Smooth muscle cell (in vitro differentiated cells): ENCODE measurements around the gene TARS1. TPM values are rescaled to one million over a fixed set of nuclear protein-coding genes. Genes with fewer than 3 reads are reported as not detected.

ENCODE experiments used
- DNase-seq: peaks from one replicate; lab custom pipeline; 2025; ENCODE audit not compliant: unreplicated experiment; lab: John Stamatoyannopoulos, UW
- H2AFZ ChIP-seq: fragments of 200-600 bp; sonication (generic); 2 replicates; pipeline ENCODE4 v1.6.0; 2016; ENCODE audit warnings: antibody characterized with exemption, low read depth, mild to moderate bottlenecking
- H3F3A ChIP-seq: fragments of 200-600 bp; sonication (generic); 2 replicates; pipeline ENCODE4 v1.6.0; 2017; ENCODE audit warnings: antibody characterized with exemption, low read depth
- H3K27ac ChIP-seq: fragments of 200-600 bp; sonication (generic); 2 replicates; pipeline ENCODE4 v1.5.1; 2016; ENCODE audit warnings: low read depth, mild to moderate bottlenecking
- H3K27me3 ChIP-seq: fragments of 200-600 bp; sonication (generic); 2 replicates; pipeline ENCODE4 v1.6.1; 2016; ENCODE audit warnings: low read depth, mild to moderate bottlenecking
- H3K36me3 ChIP-seq: fragments of 200-600 bp; sonication (generic); 2 replicates; pipeline ENCODE4 v1.5.1; 2016; ENCODE audit warnings: low read depth
- H3K4me1 ChIP-seq: fragments of 200-600 bp; sonication (generic); 2 replicates; pipeline ENCODE4 v1.5.1; 2016; ENCODE audit warnings: low read depth
- H3K4me2 ChIP-seq: fragments of 200-600 bp; sonication (generic); 2 replicates; pipeline ENCODE4 v1.6.0; 2016; ENCODE audit warnings: mild to moderate bottlenecking
- H3K4me3 ChIP-seq: fragments of 200-600 bp; sonication (generic); 2 replicates; pipeline ENCODE4 v1.5.1; 2016; ENCODE audit warnings: mild to moderate bottlenecking
- H3K79me2 ChIP-seq: fragments of 200-600 bp; sonication (generic); 2 replicates; pipeline ENCODE4 v1.6.0; 2016; ENCODE audit warnings: low read depth, mild to moderate bottlenecking
- H3K9ac ChIP-seq: fragments of 200-600 bp; sonication (generic); 2 replicates; pipeline ENCODE4 v1.6.0; 2016; ENCODE audit warnings: low read depth
- H3K9me3 ChIP-seq: fragments of 200-600 bp; sonication (generic); replicated peaks from 2 replicates; pipeline ENCODE4 v1.5.1; 2016; ENCODE audit warnings: low read depth
- H4K20me1 ChIP-seq: fragments of 200-600 bp; sonication (generic); 2 replicates; pipeline ENCODE4 v1.6.0; 2016; ENCODE audit warnings: low read depth
- CTCF ChIP-seq: fragments of 200-600 bp; sonication (generic); IDR thresholded peaks from 2 replicates; pipeline ENCODE4 v1.5.1; 2017; ENCODE audit warnings: borderline replicate concordance, mild to moderate bottlenecking, antibody characterized with exemption; ENCODE audit not compliant: insufficient read depth, poor library complexity, severe bottlenecking
- WGBS: methylation state at CpG from one replicate; pipeline ENCODE4 v1.1.7; 2016; ENCODE audit warnings: low lambda C conversion rate; 5-methylcytosine and 5-hydroxymethylcytosine counted together
- polyA plus RNA-seq: library from polyadenylated mRNA; unstranded; fragments of >200 nt; fragmentation: Nextera tagmentation; extraction: Ambion mirVana; gene quantifications from 2 replicates; pipeline ENCODE4 v1.2.1, GENCODE V29; 2016
- total RNA-seq: library from RNA; depleted of rRNA; stranded (reverse); fragments of >200 nt; gene quantifications from 2 replicates; pipeline ENCODE4 v1.2.3, GENCODE V29; 2014

Gene TARS1
- total and polyA plus RNA-seq, 2 experiments from 2014 or later: 120 to 217 TPM

GRCh38 chr5:33409435-33410170, 31.2 kb upstream of the TARS1 start:
- H3F3A ChIP-seq: no peaks in the 10 kb centered on the region
- no peak overlapping the region for H3K27ac ChIP-seq
- 57% methylated on average over 7 of the region's 7 CpGs for WGBS
- no peak overlapping the region for H3K4me3 ChIP-seq
- H4K20me1 ChIP-seq: no peaks in the 10 kb centered on the region
- no peak for DNase-seq
- H3K79me2 ChIP-seq: no peaks in the 10 kb centered on the region
- no peaks in the 10 kb centered on the region for H3K9me3 ChIP-seq
- H3K27me3 ChIP-seq: no peaks in the 10 kb centered on the region
- no peak overlapping the region for H3K9ac ChIP-seq
- no peak for TF ChIP-seq CTCF
- no peak overlapping the region for H2AFZ ChIP-seq
- no peak overlapping the region for H3K4me2 ChIP-seq
- H3K4me1 ChIP-seq: no peaks in the 10 kb centered on the region
- no peaks in the 10 kb centered on the region for H3K36me3 ChIP-seq

DNA sequence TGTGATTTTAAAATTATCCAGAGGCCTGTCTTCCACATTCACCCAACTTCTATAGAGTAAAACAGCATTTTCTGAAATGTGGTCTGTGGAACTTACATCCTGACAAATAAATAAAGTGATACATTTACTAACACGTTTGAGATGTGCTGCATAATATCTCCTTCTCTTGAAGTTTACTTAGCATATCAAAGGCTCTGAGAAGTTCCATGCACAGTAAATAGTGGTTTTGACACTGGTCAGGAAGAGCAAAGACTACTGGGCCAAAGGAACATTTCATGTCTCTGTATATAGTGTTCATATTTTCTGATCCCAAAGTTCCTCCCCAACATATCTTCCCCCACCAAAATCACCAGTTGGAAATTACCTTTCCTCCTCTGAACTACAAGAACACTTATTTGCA, 30.5 kb upstream of the TARS1 start:
- Histone ChIP-seq H3K27me3 (no peaks in the 10 kb centered on the region), H4K20me1 (no peaks in the 10 kb centered on the region), H3K36me3 (no peaks in the 10 kb centered on the region), H3K9ac (no peak overlapping the region), H3K27ac (no peak overlapping the region), H2AFZ (no peak overlapping the region), H3K4me1 (no peaks in the 10 kb centered on the region), H3K4me2 (no peak overlapping the region), H3K4me3 (no peak overlapping the region), H3K9me3 (no peaks in the 10 kb centered on the region), H3K79me2 (no peaks in the 10 kb centered on the region), H3F3A (no peaks in the 10 kb centered on the region)
- no peak for DNase-seq
- TF ChIP-seq CTCF: no peak
- WGBS: 37% methylated on average over 1 of the region's 1 CpG

DNA sequence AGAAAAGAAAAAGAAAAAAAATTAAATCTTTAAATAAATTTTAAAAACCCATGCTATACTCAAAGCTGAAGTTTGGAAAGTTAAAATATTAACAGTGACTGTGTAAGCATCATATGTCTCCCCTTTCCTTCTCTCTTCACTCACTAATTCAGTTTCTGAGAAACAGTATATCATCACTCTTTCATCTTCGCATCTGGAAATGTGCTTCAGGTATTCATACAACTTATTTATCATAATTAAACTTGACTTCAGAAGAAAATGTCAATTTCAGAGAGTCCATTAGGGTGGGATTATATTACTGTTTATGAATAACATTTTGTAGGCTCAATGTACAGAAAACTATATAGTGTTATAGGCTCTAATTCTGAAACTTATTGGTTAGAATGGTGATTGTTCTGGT, 29.3 kb upstream of the TARS1 start:
- Histone ChIP-seq H2AFZ (no peak overlapping the region), H4K20me1 (no peaks in the 10 kb centered on the region), H3F3A (no peaks in the 10 kb centered on the region), H3K4me2 (no peak overlapping the region), H3K9ac (no peak overlapping the region), H3K4me1 (no peaks in the 10 kb centered on the region), H3K9me3 (no peaks in the 10 kb centered on the region), H3K79me2 (no peaks in the 10 kb centered on the region), H3K4me3 (no peak overlapping the region), H3K27me3 (no peaks in the 10 kb centered on the region), H3K27ac (no peak overlapping the region), H3K36me3 (no peaks in the 10 kb centered on the region)
- no peak for DNase-seq
- no peak for TF ChIP-seq CTCF
- 89% methylated on average over 1 of the region's 1 CpG for WGBS

GRCh38 chr5:33415811-33416354, 24.9 kb upstream of the TARS1 start:
- no peaks in the 10 kb centered on the region for H4K20me1 ChIP-seq
- H3K79me2 ChIP-seq: no peaks in the 10 kb centered on the region
- no peak overlapping the region for H3K27ac ChIP-seq
- no peaks in the 10 kb centered on the region for H3F3A ChIP-seq
- H2AFZ ChIP-seq: no peak overlapping the region
- no peak for TF ChIP-seq CTCF
- 91% methylated on average over 4 of the region's 4 CpGs for WGBS
- H3K36me3 ChIP-seq: no peaks in the 10 kb centered on the region
- no peak overlapping the region for H3K9ac ChIP-seq
- no peaks in the 10 kb centered on the region for H3K4me1 ChIP-seq
- H3K9me3 ChIP-seq: no peaks in the 10 kb centered on the region
- H3K27me3 ChIP-seq: no peaks in the 10 kb centered on the region
- H3K4me2 ChIP-seq: no peak overlapping the region
- DNase-seq: no peak
- H3K4me3 ChIP-seq: no peak overlapping the region
